NT2/D1 (cell line): Measurements from ENCODE around the gene TMEM117.

ENCODE experiments used
- DNase-seq: peaks from one replicate; pipeline ENCODE4 v3.0.0-alpha.2; 2011; ENCODE audit warnings: low read depth, low spot score
- H3K27me3 ChIP-seq: 2 replicates; pipeline ENCODE4 v1.6.0; 2011; ENCODE audit warnings: mild to moderate bottlenecking; ENCODE audit not compliant: insufficient read length, insufficient read depth
- H3K36me3 ChIP-seq: 2 replicates; pipeline ENCODE4 v1.6.1; 2011; ENCODE audit warnings: mild to moderate bottlenecking, low read length, mixed read lengths; ENCODE audit not compliant: insufficient read depth, insufficient read length
- H3K4me1 ChIP-seq: 2 replicates; pipeline ENCODE4 v1.5.1; 2011; ENCODE audit not compliant: insufficient read depth, insufficient read length
- H3K4me3 ChIP-seq: 2 replicates; pipeline ENCODE4 v1.5.1; 2011; ENCODE audit warnings: low read depth; ENCODE audit not compliant: insufficient read length
- H3K9ac ChIP-seq: 2 replicates; pipeline ENCODE4 v1.6.0; 2011; ENCODE audit warnings: low read depth; ENCODE audit not compliant: insufficient read length
- H3K9me3 ChIP-seq: 2 replicates; pipeline ENCODE4 v1.5.1; 2011; ENCODE audit warnings: mild to moderate bottlenecking, low read length; ENCODE audit not compliant: insufficient read depth
- SUZ12 ChIP-seq: IDR thresholded peaks from 2 replicates; pipeline ENCODE4 v1.6.1; 2011; ENCODE audit not compliant: insufficient read length, insufficient read depth; ENCODE audit errors: extremely low read depth
- YY1 ChIP-seq: IDR thresholded peaks from 2 replicates; pipeline ENCODE4 v1.6.1; 2011; ENCODE audit not compliant: insufficient read length, insufficient read depth
- ZNF274 ChIP-seq: IDR thresholded peaks from 2 replicates; pipeline ENCODE4 v1.6.1; 2011; ENCODE audit warnings: mild to moderate bottlenecking, low read depth, low read length

TMEM117 gene

GRCh38 chr12:44155358-44155757, 319.5 kb downstream of the TMEM117 start:
- Histone ChIP-seq H3K9me3 (no peaks in the 10 kb centered on the region), H3K4me3 (no peak overlapping the region), H3K36me3 (no peaks in the 10 kb centered on the region), H3K27me3 (no peaks in the 10 kb centered on the region), H3K9ac (no peak overlapping the region), H3K4me1 (no peaks in the 10 kb centered on the region)
- no peak for DNase-seq
- TF ChIP-seq SUZ12 (no peak), ZNF274 (no peak), YY1 (no peak)

DNA sequence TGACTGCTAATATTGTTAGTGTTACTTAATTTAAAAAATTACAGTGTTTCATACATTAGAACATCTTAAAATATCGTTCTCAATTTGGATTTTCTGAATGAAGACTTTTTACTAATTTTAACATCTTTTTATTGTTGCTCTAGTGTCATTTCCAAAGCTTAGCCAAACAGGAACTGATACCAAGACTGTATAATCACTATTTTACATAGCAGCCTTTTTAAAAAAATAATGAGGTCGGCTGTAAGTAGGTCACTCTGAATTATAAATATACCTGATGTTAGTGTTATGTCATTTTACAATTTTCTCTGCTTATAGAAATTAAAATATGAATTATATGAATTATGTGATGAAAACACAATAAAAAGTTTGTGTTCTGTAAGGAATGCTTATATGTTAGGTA, 321.5 kb downstream of the TMEM117 start:
- DNase-seq, result no peak
- Histone ChIP-seq H3K36me3 (no peaks in the 10 kb centered on the region), H3K9ac (no peak overlapping the region), H3K4me1 (no peaks in the 10 kb centered on the region), H3K9me3 (no peaks in the 10 kb centered on the region), H3K4me3 (no peak overlapping the region), H3K27me3 (no peaks in the 10 kb centered on the region)
- TF ChIP-seq YY1, result no peak
- no peak for TF ChIP-seq ZNF274
- TF ChIP-seq SUZ12, result no peak

DNA sequence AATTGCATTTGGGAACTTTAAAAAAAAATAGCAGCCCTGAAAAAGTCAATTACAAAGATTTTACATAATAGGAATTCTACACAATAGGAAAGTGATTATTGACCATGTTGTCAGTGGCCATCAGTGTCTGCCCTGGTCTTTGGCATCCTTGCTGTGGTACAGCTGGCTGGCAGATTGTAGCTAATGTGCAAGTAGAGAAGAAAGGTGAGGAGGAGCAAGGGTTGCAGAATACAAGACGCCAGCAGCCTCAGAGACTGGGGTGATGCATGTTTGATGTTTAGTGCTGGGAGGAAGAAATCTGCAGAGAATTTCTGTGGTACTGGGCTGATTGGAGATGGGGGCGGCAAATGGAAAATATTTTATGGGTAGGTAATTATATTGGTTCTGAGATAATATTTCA, 322.9 kb downstream of the TMEM117 start:
- TF ChIP-seq YY1, result no peak
- no peak for TF ChIP-seq SUZ12
- TF ChIP-seq ZNF274, result no peak
- H3K27me3 ChIP-seq, result no peaks in the 10 kb centered on the region
- H3K4me1 ChIP-seq, result no peaks in the 10 kb centered on the region
- H3K9ac ChIP-seq, result no peak overlapping the region
- H3K9me3 ChIP-seq, result no peaks in the 10 kb centered on the region
- no peak for DNase-seq
- no peaks in the 10 kb centered on the region for H3K36me3 ChIP-seq
- H3K4me3 ChIP-seq, result no peak overlapping the region

- no peak overlapping the region for H3K4me3 ChIP-seq
- no peaks in the 10 kb centered on the region for H3K36me3 ChIP-seq
- H3K9me3 ChIP-seq, result no peaks in the 10 kb centered on the region
- no peak overlapping the region for H3K9ac ChIP-seq
- no peaks in the 10 kb centered on the region for H3K27me3 ChIP-seq
- no peak for DNase-seq
- no peak for TF ChIP-seq SUZ12
- TF ChIP-seq YY1, result no peak
- no peaks in the 10 kb centered on the region for H3K4me1 ChIP-seq
These were observed 323.3 kb downstream of the TMEM117 start for GRCh38 chr12:44159216-44159615.

- Histone ChIP-seq H3K4me3 (no peak overlapping the region), H3K4me1 (no peaks in the 10 kb centered on the region), H3K9ac (no peak overlapping the region), H3K27me3 (no peaks in the 10 kb centered on the region), H3K9me3 (no peaks in the 10 kb centered on the region), H3K36me3 (no peaks in the 10 kb centered on the region)
- no peak for DNase-seq
- TF ChIP-seq YY1, result no peak
- TF ChIP-seq ZNF274, result no peak
- TF ChIP-seq SUZ12, result no peak
These were observed 324.0 kb downstream of the TMEM117 start for GRCh38 chr12:44159862-44160261.

GRCh38 chr12:44162961-44163360, 327.1 kb downstream of the TMEM117 start:
- H3K4me3 ChIP-seq, result no peak overlapping the region
- TF ChIP-seq SUZ12 (no peak), ZNF274 (no peak), YY1 (no peak)
- no peaks in the 10 kb centered on the region for H3K9me3 ChIP-seq
- H3K36me3 ChIP-seq, result no peaks in the 10 kb centered on the region
- DNase-seq, result no peak
- H3K4me1 ChIP-seq, result no peaks in the 10 kb centered on the region
- H3K27me3 ChIP-seq, result no peaks in the 10 kb centered on the region
- H3K9ac ChIP-seq, result no peak overlapping the region

- Histone ChIP-seq H3K9me3 (no peaks in the 10 kb centered on the region), H3K27me3 (no peaks in the 10 kb centered on the region), H3K4me1 (no peaks in the 10 kb centered on the region), H3K4me3 (no peak overlapping the region), H3K9ac (no peak overlapping the region), H3K36me3 (no peaks in the 10 kb centered on the region)
- TF ChIP-seq SUZ12, result no peak
- no peak for TF ChIP-seq YY1
- no peak for TF ChIP-seq ZNF274
- DNase-seq, result no peak
These were observed 338.2 kb downstream of the TMEM117 start for GRCh38 chr12:44174053-44174452.

GRCh38 chr12:44184499-44185206, 348.8 kb downstream of the TMEM117 start:
- TF ChIP-seq ZNF274 (no peak), SUZ12 (no peak), YY1 (no peak)
- Histone ChIP-seq H3K4me1 (no peaks in the 10 kb centered on the region), H3K36me3 (no peaks in the 10 kb centered on the region), H3K27me3 (no peaks in the 10 kb centered on the region), H3K9ac (no peak overlapping the region), H3K9me3 (no peaks in the 10 kb centered on the region), H3K4me3 (no peak overlapping the region)
- DNase-seq, result no peak
